DMS 273 (cell line): ENCODE measurements around the gene GSTM5.
"Not testable (repeated sequence)": the region's sequence is repeated elsewhere in the genome, so short reads cannot be mapped to it uniquely, and the experiment has no call there.

ENCODE experiments used
- DNase-seq: peaks from one replicate; lab custom pipeline; 2025; ENCODE audit not compliant: unreplicated experiment; lab: John Stamatoyannopoulos, UW

GSTM5 gene

DNA sequence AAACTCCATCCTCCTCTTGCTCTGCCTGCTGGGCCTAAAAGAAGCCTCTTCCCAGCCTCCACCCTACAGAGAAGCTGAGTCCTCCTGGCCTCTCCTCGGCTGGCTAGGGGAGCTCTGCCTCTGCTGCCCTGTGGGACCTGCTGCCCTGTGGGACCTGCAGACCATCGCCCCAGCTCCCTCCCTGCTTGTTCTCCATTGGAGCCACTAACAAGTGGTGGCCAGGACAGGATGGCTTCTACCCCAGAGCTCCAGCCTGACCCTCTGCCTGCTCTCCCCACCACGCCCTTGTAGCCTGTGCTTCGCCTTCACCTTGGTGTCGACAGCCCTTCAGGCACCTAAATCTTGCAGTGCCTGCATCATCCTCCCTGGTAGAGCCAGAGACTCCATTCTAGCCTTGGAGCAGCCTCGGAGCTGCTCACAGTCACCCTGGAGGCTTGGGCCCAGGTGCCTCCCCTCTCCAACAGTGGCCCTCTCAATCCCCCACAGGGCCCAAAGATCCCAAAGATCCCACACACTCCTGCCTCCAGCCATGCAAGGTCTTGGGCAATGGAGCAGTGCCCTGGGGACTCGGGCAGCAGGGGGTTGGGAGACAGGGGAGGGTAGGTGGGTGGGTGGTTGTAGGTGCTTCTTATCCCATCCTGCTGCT, 48.7 kb downstream of the GSTM5 start:
- DNase-seq = no peak

DNA sequence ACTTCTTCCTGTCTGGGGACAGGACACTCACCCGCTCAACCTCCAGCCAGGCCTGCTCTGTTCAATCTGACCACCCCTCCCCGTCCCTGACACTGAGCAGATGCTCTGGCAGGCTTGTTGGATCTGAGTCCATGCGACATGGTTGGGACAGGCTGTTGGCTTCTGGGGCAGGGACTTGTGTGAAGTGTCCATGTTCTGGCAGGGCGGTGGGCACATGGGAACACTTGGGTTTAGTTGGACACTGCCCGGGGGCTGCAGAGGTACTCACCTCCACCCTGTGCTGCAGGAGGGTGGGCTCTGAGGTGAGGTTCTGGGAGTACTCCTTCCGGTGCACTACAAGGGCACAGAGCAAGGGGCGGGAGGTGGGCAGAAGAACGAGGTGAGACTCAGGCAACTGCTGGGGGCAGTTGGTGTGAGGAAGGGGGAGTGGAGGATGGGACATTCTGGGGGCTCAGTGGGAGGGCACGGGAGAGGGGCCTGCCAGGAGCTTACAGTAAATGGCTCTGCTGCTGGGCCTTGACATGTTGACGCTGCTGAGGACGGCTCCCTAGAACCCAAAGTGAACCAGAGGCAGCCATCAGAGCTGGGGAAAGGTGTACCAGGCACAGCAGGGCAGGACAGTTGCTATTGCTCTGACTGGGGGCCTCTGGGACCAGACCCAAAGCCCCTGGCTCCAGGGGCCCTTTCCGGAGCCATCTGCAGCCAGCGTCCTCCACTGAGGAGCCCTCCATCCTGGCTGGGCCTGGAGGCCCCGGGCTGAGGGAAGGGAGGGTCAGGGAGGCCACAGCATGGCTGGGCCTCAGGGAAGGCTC, 49.4 kb downstream of the GSTM5 start:
- DNase-seq = peak; percentile 28

DNA sequence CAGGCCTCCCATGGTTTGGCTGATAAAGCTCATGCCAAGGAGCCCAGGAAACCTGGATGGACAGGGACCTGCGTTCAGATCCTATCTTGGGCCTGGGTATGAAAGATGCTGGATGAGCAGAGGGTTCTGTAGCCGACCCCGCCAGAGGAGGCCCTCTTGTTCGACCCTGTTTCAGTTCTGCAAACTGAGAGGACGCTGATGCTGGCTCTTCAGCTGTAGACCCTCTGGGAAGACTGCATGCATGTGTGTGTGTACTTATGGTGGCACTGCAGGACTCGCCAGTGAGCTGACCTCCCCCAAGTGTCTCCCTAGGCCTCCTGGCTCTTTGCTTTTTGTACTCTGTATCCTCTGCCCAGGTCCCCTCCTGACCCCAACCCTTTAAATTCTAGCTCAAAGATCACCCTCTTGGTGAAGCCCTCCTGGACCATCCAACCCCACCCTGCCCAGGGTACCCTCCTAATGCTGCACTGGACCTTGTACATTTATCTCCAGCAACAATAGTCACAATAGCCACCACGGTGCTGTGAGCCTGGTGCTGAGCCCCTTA, 50.1 kb downstream of the GSTM5 start:
- DNase-seq = no peak

DNA sequence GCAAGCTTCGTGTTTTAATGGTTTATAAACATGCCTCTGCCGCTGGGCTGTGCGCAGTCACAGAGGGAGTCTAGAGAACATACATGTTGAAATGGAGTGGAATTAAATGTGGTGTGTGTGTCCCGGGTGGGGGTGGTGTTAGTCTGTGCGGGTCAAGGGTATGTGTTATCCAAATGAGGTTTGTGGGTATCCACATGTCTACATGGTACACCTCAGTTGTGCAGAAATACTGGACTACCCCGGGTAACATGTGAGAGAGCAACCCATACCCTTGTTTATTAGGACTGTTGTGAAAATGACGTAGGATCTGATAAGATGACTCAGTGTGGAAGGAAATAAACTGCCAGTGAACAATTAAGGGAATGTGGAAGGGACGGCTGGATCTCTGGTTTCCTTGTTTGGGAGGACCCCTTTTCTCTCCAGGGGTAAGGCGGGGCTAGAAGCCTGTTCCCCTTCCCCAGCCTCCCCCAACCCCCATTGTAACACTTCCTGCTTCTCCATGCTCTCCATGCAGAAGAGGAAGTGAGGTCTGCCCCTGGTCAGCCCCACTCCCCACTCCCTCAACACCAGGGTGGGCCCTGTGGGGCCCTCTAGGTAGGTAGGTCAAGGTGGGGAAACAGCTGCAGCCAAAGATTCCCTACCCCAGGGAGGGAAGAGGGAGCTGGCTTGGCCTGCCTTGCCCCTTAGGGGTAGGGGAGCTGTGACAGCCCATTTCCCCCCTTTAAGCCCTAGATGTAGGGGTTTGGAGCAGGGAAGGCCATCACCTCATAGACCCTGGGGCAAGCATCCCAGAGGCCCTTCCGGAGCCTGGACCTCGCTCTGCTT, 51.0 kb downstream of the GSTM5 start:
- no peak for DNase-seq

DNA sequence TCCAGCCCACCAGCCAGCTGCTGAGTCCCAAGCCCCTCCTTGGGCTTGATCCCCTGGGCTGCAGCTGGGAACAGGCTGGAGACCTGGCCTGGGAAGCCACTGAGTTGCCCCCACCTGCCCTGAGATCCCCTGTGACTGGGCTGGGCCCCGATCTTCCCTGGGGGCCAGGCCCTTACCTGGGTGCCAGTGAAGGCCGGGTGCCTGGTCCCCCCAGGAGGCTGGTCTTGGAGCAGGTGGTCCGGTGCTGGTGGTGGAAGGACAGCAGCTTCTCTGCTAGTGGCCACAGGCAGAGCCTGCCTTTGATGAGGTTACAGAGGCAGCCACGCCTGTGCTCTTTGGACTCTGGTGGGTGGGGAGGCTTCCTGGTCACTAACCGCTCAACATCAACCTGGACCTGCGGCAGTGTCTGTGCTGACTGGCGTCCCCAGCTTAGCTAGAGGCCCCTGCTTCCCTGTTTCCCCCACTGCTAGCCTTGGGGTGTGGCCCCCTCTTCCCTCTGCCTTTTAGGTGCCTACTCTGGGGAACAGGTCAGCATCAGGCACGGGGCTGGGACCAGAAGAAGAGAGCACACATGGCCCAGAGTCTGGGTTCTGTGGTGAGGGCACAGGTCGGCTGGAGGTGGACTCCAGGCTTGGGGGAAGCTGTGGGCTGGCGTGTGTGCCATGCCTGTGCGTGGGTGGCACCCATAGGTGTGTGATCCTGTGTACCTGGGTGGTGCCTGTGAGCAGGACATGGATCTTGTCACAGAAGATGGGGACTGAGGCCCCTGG, 51.8 kb downstream of the GSTM5 start, which contains the start of gene EPS8L3:
Gene EPS8L3 (minus strand): TSS at position 278 of the 770 bp plus-strand sequence. CDS start 2,174 bp downstream, outside the sequence.
- no peak for DNase-seq

DNA sequence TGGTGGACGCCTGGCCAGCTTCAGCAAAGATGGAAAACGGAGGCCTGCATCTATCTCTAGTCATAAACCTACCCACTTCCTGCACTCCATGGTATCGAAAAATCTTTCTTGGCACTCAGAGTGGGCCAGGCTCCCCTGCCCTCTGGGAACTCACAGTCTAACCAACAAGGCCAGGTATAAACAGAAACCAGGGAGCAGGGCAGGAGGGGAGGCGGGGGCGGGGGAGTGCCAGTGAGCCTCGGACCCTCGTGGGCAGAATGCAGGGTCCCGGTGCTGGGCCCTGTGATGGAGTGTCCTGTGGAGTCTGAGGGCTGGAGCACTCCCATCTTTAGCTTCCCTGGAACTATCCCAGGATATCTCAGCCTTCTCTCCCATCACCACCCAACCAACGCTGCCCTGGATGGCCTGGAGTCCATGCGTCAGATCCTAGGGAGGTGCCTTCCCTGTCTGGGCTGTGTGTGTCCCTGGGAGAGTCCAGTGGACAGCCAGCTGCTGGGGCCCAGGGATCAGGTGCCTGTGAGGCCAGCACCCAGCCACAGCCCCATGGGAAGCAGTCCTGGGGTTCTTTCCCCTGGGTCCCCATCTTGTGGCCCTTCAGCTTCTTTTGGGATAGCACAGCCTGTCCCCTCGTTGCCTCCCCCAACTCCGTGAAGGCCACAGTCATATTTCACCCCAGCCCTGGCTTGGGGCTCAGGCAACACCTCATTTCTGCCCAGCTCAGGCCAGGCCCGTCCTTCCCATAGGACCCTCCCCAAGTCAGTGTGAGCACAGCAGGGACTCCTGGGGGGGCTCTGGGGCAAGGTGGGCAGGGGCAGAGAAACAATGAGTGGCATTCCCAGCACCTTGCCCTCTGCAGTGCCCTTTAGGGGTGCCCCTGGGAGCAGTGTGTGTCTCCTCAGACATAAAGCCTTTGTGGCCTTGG, 52.8 kb downstream of the GSTM5 start:
- no peak for DNase-seq

DNA sequence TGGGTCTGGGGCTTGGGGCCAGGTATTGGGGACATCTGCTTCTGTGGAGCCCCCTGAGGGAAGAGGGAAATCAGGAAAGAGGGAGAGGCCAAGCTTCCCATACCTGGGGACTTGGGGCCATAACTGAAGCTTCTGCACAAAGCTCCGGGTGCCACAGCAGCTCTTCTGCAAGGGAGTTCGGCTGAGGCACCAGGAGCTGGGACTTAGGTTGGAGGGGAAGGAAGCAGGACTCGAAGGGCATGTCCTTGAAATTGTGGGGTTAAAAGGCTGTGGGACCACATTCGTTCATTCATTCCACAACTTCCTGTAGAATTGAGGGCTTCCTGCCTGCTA, 53.4 kb downstream of the GSTM5 start:
- DNase-seq = no peak

DNA sequence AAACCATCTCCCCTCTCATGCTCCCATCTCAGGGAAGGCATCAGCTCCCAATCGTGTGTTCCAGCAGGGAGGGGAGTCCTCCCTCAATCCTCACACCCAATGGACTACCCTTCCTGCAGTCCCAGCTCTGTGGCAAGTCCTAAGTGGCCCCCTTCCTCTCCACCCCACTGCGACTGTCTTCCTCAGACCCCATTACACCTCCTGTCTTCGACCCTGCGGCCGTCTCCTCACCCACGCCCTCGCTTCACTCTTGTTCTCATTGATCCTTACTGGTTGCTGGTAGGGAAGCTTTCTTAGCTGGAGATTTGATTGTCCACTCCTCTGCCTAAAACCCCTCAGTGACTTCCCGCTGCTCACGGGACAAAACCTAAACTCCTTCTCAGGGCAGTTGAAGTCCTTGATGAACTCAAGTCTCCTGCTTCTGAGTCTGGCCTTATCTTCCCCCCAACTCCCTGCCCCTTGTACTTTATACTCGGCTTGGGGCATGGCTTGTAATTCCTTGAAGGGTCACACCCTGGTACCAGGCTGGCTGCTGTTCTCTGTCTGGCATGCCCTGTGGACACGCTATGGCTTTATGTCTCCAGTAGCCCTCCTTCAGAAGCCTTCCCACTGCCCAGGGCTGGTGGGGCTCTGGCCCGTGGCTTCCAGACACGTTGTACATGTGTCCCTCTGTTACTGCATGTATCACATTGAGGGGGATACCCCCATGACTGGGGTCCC, 54.0 kb downstream of the GSTM5 start:
- no peak for DNase-seq

DNA sequence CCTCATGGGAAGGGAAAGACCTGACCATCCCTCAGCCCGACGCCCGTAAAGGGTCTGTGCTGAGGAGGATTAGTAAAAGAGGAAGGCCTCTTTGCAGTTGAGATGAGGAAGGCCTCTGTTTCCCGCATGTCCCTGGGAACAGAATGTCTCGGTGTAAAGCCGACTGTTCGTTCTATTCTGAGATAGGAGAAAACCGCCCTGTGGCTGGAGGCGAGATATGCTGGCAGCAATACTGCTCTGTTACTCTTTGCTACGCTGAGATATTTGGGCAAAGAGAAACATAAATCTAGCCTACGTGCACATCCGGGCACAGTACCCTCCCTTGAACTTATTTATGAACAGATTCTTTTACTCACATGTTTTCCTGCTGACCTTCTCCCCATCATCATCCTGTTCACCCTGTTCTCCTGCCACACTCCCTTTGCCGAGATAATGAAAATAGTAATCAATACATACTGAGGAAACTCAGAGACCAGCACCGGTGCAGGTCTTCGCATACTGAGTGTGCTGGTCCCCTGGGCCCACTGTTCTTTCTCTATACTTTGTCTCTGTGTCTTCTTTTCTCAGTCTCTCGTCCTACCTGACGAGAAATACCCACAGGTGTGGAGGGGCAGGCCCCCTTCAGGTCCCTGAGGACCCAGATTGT, 55.1 kb downstream of the GSTM5 start:
- DNase-seq = not testable (repeated sequence)
